Tibial nerve (tissue), 3 donors: ENCODE data around the gene TMEM205.
"Not testable (repeated sequence)": the region's sequence is repeated elsewhere in the genome, so short reads cannot be mapped to it uniquely, and the experiment has no call there.

Experiments
- POLR2A ChIP-seq, 2 donors: fragments of 450-650 bp; IDR thresholded peaks; one replicate each; pipeline ENCODE4 v1.6.1; 2017; ENCODE audit warnings: antibody characterized with exemption in 2 of 2, mild to moderate bottlenecking in 2 of 2, moderate library complexity in 2 of 2
- TF ChIP-seq, protein P1 (sequence below), 5 experiments: fragments of 200-600 bp in 3 of 5; fragments of 450-650 bp in 2 of 5; sonication (generic) in 3 of 5; IDR thresholded peaks; one replicate each; pipeline ENCODE4 v1.5.1; 2016 to 2019; ENCODE audit warnings: antibody characterized with exemption in 5 of 5, mild to moderate bottlenecking in 3 of 5, moderate library complexity in 2 of 5

DNA sequence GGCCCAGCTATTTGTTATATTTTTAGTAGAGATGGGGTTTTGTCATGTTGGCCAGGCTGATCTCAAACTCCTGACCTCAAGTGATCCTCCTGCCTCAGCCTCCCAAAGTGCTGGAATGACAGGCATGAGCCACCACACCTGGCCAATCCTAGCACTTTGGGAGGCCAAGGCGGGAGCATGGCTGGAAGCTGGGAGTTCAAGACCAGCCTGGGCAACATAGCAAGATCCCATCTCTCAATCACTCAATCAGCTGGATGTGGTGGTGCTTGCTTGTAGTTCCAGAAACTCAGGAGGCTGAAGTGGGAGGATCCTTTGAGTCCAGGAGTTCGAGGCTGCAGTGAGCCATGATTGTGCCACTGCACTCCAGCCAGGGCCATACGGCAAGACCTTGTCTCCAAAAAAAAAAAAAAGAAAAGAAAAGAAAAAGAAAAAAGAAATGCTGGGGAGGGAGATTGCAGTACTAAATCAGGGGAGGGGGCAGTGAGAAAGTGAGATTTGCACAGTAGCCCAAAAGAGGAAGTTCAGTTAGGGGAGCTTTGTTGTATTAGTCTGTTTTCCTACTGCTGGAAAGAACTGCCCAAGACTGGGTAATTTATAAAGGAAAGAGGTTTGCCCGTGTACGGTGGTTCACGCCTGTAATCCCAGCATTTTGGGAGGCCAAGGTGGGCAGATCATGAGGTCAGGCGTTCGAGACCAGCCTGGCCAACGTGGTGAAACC lies 25.6 kb downstream of the TMEM205 start:
- TF ChIP-seq POLR2A (IDR thresholded peaks at IDR 0.05) = not testable (repeated sequence)
- TF ChIP-seq, protein P1, sequence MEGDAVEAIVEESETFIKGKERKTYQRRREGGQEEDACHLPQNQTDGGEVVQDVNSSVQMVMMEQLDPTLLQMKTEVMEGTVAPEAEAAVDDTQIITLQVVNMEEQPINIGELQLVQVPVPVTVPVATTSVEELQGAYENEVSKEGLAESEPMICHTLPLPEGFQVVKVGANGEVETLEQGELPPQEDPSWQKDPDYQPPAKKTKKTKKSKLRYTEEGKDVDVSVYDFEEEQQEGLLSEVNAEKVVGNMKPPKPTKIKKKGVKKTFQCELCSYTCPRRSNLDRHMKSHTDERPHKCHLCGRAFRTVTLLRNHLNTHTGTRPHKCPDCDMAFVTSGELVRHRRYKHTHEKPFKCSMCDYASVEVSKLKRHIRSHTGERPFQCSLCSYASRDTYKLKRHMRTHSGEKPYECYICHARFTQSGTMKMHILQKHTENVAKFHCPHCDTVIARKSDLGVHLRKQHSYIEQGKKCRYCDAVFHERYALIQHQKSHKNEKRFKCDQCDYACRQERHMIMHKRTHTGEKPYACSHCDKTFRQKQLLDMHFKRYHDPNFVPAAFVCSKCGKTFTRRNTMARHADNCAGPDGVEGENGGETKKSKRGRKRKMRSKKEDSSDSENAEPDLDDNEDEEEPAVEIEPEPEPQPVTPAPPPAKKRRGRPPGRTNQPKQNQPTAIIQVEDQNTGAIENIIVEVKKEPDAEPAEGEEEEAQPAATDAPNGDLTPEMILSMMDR (IDR thresholded peaks at IDR 0.05) = not testable (repeated sequence)
